NCI-H446 treated with DMSO at 0.1 percent for 48 hours (cell line): ENCODE data around the gene HSD11B2.

Experiments
- DNase-seq: peaks from one replicate; lab custom pipeline; 2025; lab: John Stamatoyannopoulos, UW

The HSD11B2 gene

DNA sequence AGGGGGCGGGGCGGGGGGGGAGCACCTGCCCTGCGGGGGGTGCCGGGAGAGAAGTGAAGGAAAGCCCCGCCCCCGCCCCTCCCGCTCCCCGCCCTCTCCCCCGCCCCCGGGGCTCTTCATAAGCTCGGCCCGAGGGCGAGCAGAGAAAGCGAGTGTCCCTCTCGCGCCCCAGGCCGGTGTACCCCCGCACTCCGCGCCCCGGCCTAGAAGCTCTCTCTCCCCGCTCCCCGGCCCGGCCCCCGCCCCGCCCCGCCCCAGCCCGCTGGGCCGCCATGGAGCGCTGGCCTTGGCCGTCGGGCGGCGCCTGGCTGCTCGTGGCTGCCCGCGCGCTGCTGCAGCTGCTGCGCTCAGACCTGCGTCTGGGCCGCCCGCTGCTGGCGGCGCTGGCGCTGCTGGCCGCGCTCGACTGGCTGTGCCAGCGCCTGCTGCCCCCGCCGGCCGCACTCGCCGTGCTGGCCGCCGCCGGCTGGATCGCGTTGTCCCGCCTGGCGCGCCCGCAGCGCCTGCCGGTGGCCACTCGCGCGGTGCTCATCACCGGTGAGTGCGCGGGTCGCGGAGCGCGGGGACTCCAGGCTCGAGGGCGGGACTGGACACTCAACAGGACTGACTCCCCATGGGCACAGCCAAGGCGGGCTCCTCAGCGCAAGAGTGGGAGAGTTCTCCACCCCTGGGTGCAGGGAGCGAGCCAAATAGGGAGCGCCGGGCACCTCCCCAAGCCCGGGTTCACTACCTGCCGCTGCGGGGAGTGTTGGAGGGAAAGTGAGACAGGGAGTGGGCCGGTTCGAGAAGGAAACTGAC, at the start of gene HSD11B2:
Gene HSD11B2, plus strand, starts transcription at position 145 of the 798 bp plus-strand sequence. Its CDS starts 128 bp downstream, at position 273.
- DNase-seq: no peak

- no peak for DNase-seq
Measured at GRCh38 chr16:67383284-67383683, 47.6 kb upstream of the HSD11B2 start.

DNA sequence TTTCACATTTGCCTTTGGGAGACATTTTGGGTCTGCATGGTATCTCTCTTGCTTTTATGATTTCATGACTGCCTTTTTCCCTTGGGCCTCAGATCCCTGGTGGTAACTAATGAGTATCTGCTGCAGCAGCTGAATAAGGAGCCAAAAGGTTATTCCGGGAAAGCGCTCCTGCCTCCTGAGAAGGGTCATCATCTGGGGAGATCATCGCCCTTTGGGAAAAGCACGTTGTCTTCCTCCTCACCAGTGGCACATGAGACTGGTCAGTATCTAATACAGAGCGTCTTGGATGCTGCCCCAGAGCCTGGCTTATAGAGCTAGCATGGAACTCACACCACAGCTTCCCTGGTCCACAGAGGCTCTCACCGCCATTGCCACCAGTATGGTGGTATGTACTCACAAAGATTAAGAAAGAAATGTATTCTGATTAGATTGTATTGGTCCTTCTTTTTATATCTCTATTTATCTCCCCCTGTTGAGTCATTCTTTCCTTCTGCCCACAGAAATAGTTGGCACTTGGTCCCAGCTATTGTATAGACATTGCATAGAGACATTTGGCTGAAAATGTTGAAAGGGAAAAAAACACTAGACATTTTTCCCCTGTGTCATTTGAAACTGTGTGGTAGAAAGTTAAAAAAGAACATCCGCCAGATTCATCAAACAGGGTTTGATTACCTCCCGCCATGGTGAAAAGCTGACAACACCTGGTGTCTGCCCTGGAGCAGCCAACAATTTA, 46.0 kb upstream of the HSD11B2 start:
- no peak for DNase-seq

GRCh38 chr16:67386861-67387455, 44.0 kb upstream of the HSD11B2 start:
- DNase-seq: no peak

- no peak for DNase-seq
Measured at GRCh38 chr16:67387479-67388079, 43.3 kb upstream of the HSD11B2 start.

GRCh38 chr16:67388191-67388590, 42.7 kb upstream of the HSD11B2 start:
- no peak for DNase-seq

GRCh38 chr16:67388591-67388990, 42.3 kb upstream of the HSD11B2 start:
- DNase-seq: no peak

DNA sequence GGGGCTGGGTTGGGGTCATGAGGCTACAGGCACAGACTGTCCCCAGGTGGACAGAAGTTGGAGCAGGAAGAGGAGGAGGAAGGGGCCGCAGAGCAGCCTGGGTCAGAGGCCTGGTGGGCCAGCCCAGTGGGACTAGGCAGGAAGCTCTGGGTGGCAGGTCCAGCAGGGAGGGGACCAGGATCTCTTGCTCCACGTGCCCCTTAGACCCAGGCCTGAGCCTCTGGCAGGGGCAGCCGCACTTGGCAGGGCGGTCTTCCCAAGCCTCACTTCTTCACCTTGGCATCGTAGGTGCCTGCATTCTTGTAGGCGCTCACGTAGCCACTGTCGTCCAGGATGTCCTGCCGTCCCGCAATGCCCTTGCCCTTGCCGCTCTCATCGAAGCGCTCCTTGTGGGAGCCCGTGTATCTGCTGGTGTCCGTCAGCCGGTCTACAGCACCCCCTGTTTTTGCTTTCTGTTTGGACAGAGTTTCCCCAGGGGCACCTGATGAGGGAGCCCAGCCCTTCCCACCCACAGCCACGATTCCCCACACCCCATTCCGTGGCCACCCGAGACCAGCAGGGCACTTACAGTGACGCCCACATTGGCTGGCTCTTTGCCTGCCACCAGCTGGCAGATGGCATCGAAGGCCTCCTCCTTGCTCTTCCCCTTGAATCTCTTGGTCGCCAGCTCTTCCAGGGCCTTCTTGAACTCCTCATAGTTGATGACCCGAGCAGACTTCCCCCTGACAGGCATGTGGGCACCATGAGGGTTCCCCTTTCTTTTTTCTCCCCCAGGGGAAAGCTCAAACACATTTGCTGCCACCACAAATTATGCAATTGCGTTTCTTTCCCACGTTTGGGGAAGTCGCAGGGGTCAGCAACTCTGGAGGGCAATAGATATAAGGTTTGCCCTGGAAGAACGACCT, 40.8 kb upstream of the HSD11B2 start:
- DNase-seq: no peak

- no peak for DNase-seq
Measured at GRCh38 chr16:67390816-67391423, 40.0 kb upstream of the HSD11B2 start.

GRCh38 chr16:67391424-67392300, 39.3 kb upstream of the HSD11B2 start:
- DNase-seq: no peak

- no peak for DNase-seq
Measured at GRCh38 chr16:67392301-67393059, 38.4 kb upstream of the HSD11B2 start.

GRCh38 chr16:67393111-67393787, 37.7 kb upstream of the HSD11B2 start, which contains the start of gene TPPP3:
TSS of gene TPPP3 (minus strand) at chr16:67393498. CDS start at chr16:67391111, 2,387 bp downstream.
- DNase-seq: no peak

DNA sequence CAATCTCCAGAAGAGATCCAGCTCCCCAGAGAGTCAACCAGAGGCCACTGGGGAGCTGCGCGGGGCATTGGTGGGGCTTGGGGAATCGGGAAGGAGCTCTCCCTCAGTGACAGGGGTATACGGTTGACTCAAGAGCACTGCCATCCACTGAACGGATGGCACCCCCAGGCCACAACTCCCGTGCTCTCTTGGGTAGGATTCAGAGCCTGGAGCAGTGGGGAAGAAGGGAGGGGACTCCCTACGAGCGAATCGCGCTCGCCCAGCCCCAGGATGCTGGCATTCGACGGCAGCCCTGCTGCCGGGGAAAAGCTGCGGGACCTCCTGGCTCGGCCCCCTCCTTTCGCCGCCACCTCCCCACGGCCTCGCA, 37.1 kb upstream of the HSD11B2 start:
- no peak for DNase-seq

DNA sequence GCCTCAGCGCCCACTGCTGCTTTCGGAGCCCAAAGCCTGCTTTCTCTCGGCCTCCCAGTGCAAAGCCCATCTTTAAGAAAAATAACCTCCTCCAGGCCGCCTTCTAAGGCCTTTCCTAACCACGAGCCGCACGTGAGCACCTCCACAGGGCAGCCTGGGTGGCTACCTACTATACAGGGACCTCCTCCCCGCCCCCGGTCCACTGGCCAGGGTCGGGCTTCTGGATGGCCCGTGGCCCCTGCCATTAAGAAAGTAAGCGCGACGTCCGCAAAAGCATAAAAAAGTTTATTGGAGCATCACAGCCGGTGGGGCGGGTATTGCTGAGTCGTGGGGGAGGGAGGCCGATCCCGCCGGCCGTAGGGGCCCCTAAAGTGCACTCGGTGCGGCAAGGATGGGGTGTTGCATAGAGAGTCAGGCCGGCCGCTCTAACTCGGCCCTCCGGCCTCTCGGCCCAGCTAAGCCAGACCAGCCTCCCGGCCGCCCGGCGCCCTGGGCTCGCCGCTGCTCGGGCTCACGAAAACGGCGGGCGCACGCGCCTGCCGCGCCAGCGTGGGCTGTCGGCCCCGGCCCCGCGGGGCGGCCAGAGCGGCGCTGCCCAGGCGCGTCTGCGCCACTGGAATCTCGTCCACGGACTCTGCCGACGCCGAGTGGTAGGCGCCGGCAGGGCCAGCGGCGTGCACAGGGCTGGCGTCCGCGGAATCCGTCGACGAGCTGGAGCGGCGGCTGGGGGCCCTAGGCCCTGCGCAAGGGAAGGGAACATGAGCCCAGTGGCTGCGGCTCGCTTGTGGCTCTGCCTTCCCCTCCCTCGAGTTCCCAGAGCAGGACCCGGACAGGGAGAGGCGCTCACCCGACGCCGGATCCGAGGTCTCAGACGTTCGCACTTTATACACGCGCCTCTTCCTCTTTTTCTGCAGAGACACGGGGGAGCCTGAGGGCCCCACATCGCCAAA, 36.5 kb upstream of the HSD11B2 start:
- DNase-seq: no peak

DNA sequence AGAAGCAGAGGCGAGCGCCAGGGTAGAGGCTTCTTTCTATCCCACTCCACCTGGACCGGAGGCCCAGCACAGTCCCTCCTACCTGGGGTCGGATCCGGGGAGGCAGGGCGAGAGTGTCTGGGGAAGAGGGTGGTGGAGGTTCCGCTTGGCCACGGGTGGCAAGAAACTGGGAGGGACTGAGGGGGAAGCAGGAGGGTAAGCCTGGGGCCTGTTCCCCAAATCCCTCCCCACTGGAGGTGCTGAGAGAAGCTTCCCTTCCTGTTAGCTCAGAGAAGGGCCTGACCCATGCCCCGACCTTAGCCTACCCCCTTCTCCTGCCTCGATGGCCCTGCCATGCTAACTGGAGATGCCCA, 35.8 kb upstream of the HSD11B2 start:
- DNase-seq: no peak

- DNase-seq: no peak
Measured at GRCh38 chr16:67395458-67396158, 35.3 kb upstream of the HSD11B2 start.
